ENCODE results near the gene WDR91.

GRCh38 chr7:135213831-135214230, 2.5 kb upstream of the WDR91 start:
- TF ChIP-seq SIN3A (IDR thresholded peaks at IDR 0.05; ENCODE audit: low read depth) (no peak), POLR2A (IDR thresholded peaks at IDR 0.05; ENCODE audit: borderline replicate concordance, extremely low read depth, insufficient read depth, insufficient read length) (no peak), FOSL1 (IDR thresholded peaks at IDR 0.05; ENCODE audit: low read depth) (no peak), CTCF (IDR thresholded peaks at IDR 0.05 in 2 of 3, conservative IDR thresholded peaks at IDR 0.05 in 1 of 3; ENCODE audit: borderline replicate concordance in 1 of 3, insufficient read depth in 1 of 3, low read depth in 2 of 3, low read length in 2 of 3) (no peak), ZNF274 (IDR thresholded peaks at IDR 0.05; ENCODE audit: low read depth, low read length) (no peak), EGR1 (IDR thresholded peaks at IDR 0.05; ENCODE audit: low read depth) (no peak), ZBTB33 (IDR thresholded peaks at IDR 0.05; ENCODE audit: extremely low read depth, insufficient replicate concordance, low read length) (no peak), ZFX (IDR thresholded peaks at IDR 0.05) (no peak), EZH2 (IDR thresholded peaks at IDR 0.05) (no peak), POLR2AphosphoS5 (IDR thresholded peaks at IDR 0.05; ENCODE audit: low read depth, low read length) (no peak), REST (IDR thresholded peaks at IDR 0.05; ENCODE audit: low read depth) (no peak), ATF3 (IDR thresholded peaks at IDR 0.05) (no peak), MAX (IDR thresholded peaks at IDR 0.05) (no peak), EZH2phosphoT487 (IDR thresholded peaks at IDR 0.05; ENCODE audit: borderline replicate concordance) (no peak)
